Retina (tissue), 1 donor: Measurements from ENCODE around the gene HUNK.
"Not testable (repeated sequence)": the region's sequence is repeated elsewhere in the genome, so short reads cannot be mapped to it uniquely, and the experiment has no call there.

Source experiments
- DNase-seq: peaks from one replicate; pipeline ENCODE4 v3.0.0-alpha.2; 2016

HUNK gene

GRCh38 chr21:31924548-31924947 lies 51.7 kb downstream of the HUNK start:
- DNase-seq, result no peak

GRCh38 chr21:31926498-31926897 lies 53.7 kb downstream of the HUNK start:
- DNase-seq, result no peak

- DNase-seq, result peak; percentile 61
Observed at GRCh38 chr21:31927689-31928353, 55.0 kb downstream of the HUNK start.

- no peak for DNase-seq
Observed at GRCh38 chr21:31928656-31929055, 55.8 kb downstream of the HUNK start.

GRCh38 chr21:31929548-31929947 lies 56.7 kb downstream of the HUNK start:
- DNase-seq, result no peak

- no peak for DNase-seq
Observed at GRCh38 chr21:31930001-31930400, 57.2 kb downstream of the HUNK start.

- no peak for DNase-seq
Observed at GRCh38 chr21:31931644-31932469, 59.0 kb downstream of the HUNK start.

GRCh38 chr21:31932470-31932764 lies 59.6 kb downstream of the HUNK start:
- DNase-seq, result no peak

GRCh38 chr21:31937303-31937702 lies 64.5 kb downstream of the HUNK start:
- no peak for DNase-seq

GRCh38 chr21:31938330-31939301 lies 65.8 kb downstream of the HUNK start:
- no peak for DNase-seq

- DNase-seq, result no peak
Observed at GRCh38 chr21:31941694-31942093, 68.9 kb downstream of the HUNK start.

GRCh38 chr21:31943561-31943960 lies 70.7 kb downstream of the HUNK start:
- no peak for DNase-seq

GRCh38 chr21:31945141-31945540 lies 72.3 kb downstream of the HUNK start:
- no peak for DNase-seq

GRCh38 chr21:31945546-31945945 lies 72.7 kb downstream of the HUNK start:
- no peak for DNase-seq

- DNase-seq, result no peak
Observed at GRCh38 chr21:31946231-31946630, 73.4 kb downstream of the HUNK start.

- DNase-seq, result not testable (repeated sequence)
Observed at GRCh38 chr21:31946876-31947550, 74.2 kb downstream of the HUNK start.

GRCh38 chr21:31948676-31949075 lies 75.9 kb downstream of the HUNK start:
- DNase-seq, result no peak

- DNase-seq, result no peak
Observed at GRCh38 chr21:31952828-31953227, 80.0 kb downstream of the HUNK start.

GRCh38 chr21:31957631-31958030 lies 84.8 kb downstream of the HUNK start:
- DNase-seq, result no peak

GRCh38 chr21:31959881-31960280 lies 87.1 kb downstream of the HUNK start:
- no peak for DNase-seq

GRCh38 chr21:31961027-31961426 lies 88.2 kb downstream of the HUNK start:
- no peak for DNase-seq

GRCh38 chr21:31961704-31962103 lies 88.9 kb downstream of the HUNK start:
- no peak for DNase-seq

GRCh38 chr21:31964692-31965091 lies 91.9 kb downstream of the HUNK start:
- no peak for DNase-seq
